Activated CD8-positive, alpha-beta T cell treated with anti-CD3 and anti-CD28 coated beads for 36 hours (primary cell): ENCODE results near the gene LDLRAP1. TPM values are rescaled to one million over a fixed set of nuclear protein-coding genes. Genes with fewer than 3 reads are reported as not detected.
A peak's percentile ranks its signal among the peaks of the same experiment; 100 is the strongest.

Experiments
- ATAC-seq: fragments of 200-7000 bp; cut with Tn5 transposase; one replicate; pipeline ENCODE4 v1.10.0; 2021; ENCODE audit warnings: mild to moderate bottlenecking, moderate library complexity
- CTCF ChIA-PET: fragments of 350-600 bp; sonication (Branson Sonifier 250); formaldehyde crosslinking; loops from one replicate; lab custom pipeline; 2021; ENCODE audit warnings: antibody characterized with exemption; lab: Charles Lee
- POLR2A ChIA-PET: fragments of 350-600 bp; sonication (Branson Sonifier 250); formaldehyde crosslinking; loops from one replicate; lab custom pipeline; 2021; ENCODE audit warnings: antibody characterized with exemption; lab: Charles Lee
- DNase-seq: peaks from one replicate; pipeline ENCODE4 v3.0.0-alpha.2; 2020
- H3K27ac Mint-ChIP-seq: one replicate; pipeline ENCODE4 v1.8.0; 2021; ENCODE audit warnings: mild to moderate bottlenecking, mixed read lengths
- H3K27me3 Mint-ChIP-seq: one replicate; pipeline ENCODE4 v1.8.0; 2021; ENCODE audit warnings: mixed read lengths
- H3K36me3 Mint-ChIP-seq: one replicate; pipeline ENCODE4 v1.8.0; 2021; ENCODE audit warnings: low read depth, mixed read lengths
- H3K4me1 Mint-ChIP-seq: one replicate; pipeline ENCODE4 v1.8.0; 2021; ENCODE audit warnings: low read depth, mixed read lengths
- H3K4me3 Mint-ChIP-seq: one replicate; pipeline ENCODE4 v1.8.0; 2021; ENCODE audit warnings: mild to moderate bottlenecking, moderate library complexity, mixed read lengths
- H3K9me3 Mint-ChIP-seq: one replicate; pipeline ENCODE4 v1.8.0; 2021; ENCODE audit warnings: mixed read lengths
- CTCF ChIP-seq: fragments of 200-600 bp; IDR thresholded peaks from one replicate; pipeline ENCODE4 v1.8.0; 2022; ENCODE audit warnings: antibody characterized with exemption, mild to moderate bottlenecking
- intact Hi-C: fragments of 100-400 bp; cut with micrococcal nuclease; formaldehyde crosslinking; loops from one replicate; pipeline ENCODE4 v1.10.0; 2022
- total RNA-seq, 2 experiments: library from RNA; stranded (reverse); gene quantifications; one replicate each; pipeline ENCODE4 v1.2.3, GENCODE V29; 2021

Gene LDLRAP1
- total RNA-seq, 2 experiments from 2014 or later = 13.4 to 14.5 TPM

DNA sequence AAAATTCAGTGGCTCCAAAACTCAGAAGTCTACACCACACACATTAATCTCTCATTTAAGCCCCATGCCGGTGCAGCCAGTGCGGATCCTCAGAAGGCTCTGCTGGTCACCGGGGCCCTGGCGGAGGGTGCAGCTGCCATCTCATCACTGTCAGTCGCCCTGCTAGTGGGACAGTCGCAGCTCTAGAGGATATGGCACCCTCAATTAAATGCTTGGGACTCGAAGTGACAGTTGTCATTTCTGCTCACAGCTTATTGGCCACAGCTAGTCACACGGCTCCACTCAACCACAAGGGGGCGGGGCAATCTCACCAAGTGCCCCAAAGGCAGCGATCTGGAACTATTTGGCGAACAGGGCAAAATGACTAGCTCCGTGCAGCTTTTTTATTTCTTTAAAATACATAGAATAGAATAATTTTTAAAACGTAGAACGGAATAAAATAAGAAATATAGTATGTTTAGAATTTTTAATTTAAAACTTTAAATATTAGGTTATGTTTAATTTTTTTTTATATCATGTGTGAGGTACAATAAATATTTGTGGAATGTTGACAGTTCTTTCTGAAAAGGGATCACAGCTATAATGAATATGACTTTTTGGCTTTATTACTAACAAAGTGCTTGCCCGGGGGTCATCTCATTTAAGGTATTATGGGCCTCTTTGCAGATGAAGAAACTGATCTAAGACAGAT, 65.2 kb downstream of the LDLRAP1 start:
- intact Hi-C loops = loop anchor here (5.0 kb wide), 1 partner anchor 189 kb away; no protein-coding TSS in a partner anchor
- H3K36me3 Mint-ChIP-seq = no peaks in the 10 kb centered on the region
- H3K4me1 Mint-ChIP-seq = peaks cover 16% of the 10 kb centered on the region
- peak; percentile 28 for TF ChIP-seq CTCF
- ATAC-seq (peak; percentile 98), DNase-seq (peak; percentile 97)
- H3K9me3 Mint-ChIP-seq = no peaks in the 10 kb centered on the region
- ChIA-PET CTCF (interaction anchor here (0.8 to 3.1 kb wide), 30 partner anchors 9 to 1889 kb away, joined by 3 to 25 read pairs (median 6); partner anchors contain the start of gene PAFAH2), POLR2A (interaction anchor here (0.7 to 1.2 kb wide), 2 partner anchors 10 kb away, joined by 3 read pairs; no protein-coding TSS in a partner anchor)
- peaks cover 16% of the 10 kb centered on the region for H3K27me3 Mint-ChIP-seq
- no peak overlapping the region for H3K4me3 Mint-ChIP-seq
- H3K27ac Mint-ChIP-seq = no peak overlapping the region

DNA sequence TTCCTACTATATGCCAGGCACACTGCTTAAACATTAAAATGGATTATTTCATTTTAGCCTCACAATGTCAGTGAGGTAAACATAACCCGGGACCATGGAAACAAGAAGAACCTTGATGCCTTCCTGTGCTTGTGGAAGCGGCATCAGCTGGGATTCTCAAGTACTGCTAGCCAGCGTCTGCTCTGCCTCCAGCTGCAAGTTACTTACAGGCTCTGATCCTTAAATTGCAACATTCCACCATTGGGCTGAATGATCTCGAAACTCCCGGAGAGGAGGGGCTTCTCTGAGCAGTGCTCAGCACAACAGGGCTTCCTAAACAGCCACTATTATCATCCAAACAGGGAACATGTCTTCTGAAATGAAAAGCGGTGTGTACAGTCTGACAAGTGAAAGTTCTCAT, 66.5 kb downstream of the LDLRAP1 start:
- ATAC-seq = no peak
- no peak for DNase-seq
- peaks cover 25% of the 10 kb centered on the region for H3K4me1 Mint-ChIP-seq
- no peak overlapping the region for H3K4me3 Mint-ChIP-seq
- POLR2A ChIA-PET = interaction anchor here (1.6 kb wide), 1 partner anchor 66 kb away, joined by 4 read pairs; the partner anchor contains the start of gene LDLRAP1
- no peak overlapping the region for H3K27ac Mint-ChIP-seq
- no peak for TF ChIP-seq CTCF
- H3K9me3 Mint-ChIP-seq = no peaks in the 10 kb centered on the region
- intact Hi-C loops = loop anchor here (5.0 kb wide), 1 partner anchor 187 kb away; no protein-coding TSS in a partner anchor
- no peaks in the 10 kb centered on the region for H3K36me3 Mint-ChIP-seq
- CTCF ChIA-PET = interaction anchor here (0.8 to 3.1 kb wide), 18 partner anchors 10 to 1888 kb away, joined by 3 to 25 read pairs (median 7); partner anchors contain the start of genes PAFAH2 and SELENON
- H3K27me3 Mint-ChIP-seq = peaks cover 18% of the 10 kb centered on the region

DNA sequence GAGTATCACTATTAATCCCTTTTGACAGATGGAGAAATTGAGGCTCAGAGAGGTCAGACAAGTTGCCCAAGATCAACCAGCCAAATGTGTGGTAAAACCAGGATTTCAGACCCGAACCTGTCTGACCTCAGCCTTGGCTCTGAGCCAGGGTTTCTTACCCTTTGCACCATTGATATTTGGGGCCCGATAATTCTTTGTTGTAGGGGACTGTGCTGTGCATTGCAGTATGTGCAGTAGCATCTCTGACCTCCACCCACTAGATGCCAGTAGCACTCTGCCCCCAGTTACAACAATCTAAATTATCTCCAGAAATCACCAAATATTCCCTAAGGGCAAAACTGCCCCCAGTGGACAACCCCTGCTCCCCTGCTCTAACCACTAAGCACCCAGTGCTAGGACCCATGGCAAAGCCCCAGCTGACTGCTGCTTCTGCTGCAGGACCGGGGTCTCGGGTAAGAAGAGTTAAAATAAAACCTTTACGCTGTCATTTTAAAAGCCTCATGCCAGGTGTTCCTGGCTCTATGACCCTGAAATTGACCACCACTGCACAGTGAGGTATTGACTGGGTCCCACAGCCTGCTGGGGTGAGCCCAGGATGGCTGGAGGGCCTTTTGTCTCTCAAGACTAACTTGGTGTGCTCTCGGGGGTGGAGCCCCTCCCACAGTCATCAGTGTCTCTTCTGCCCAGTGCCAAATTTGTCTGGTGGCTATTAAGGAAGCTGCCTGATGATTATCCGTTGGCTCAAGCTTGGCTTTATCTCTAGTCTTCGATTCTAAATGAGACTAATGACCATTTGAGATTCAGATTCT, 67.6 kb downstream of the LDLRAP1 start:
- no peak overlapping the region for H3K27ac Mint-ChIP-seq
- intact Hi-C loops = no loop called here
- H3K9me3 Mint-ChIP-seq = no peaks in the 10 kb centered on the region
- H3K27me3 Mint-ChIP-seq = peaks cover 18% of the 10 kb centered on the region
- no peak for ATAC-seq
- POLR2A ChIA-PET = no interaction called here
- H3K36me3 Mint-ChIP-seq = no peaks in the 10 kb centered on the region
- H3K4me3 Mint-ChIP-seq = no peak overlapping the region
- CTCF ChIA-PET = interaction anchor here (0.6 to 3.1 kb wide), 10 partner anchors 9 to 200 kb away, joined by 3 to 25 read pairs (median 4); no protein-coding TSS in a partner anchor
- peaks cover 35% of the 10 kb centered on the region for H3K4me1 Mint-ChIP-seq
- peak; percentile 43 for DNase-seq
- peak; percentile 37 for TF ChIP-seq CTCF

- POLR2A ChIA-PET = interaction anchor here (0.6 kb wide), 1 partner anchor 359 kb away, joined by 3 read pairs; no protein-coding TSS in a partner anchor
- no peak overlapping the region for H3K4me3 Mint-ChIP-seq
- H3K27me3 Mint-ChIP-seq = peaks cover 18% of the 10 kb centered on the region
- H3K9me3 Mint-ChIP-seq = no peaks in the 10 kb centered on the region
- DNase-seq = no peak
- CTCF ChIA-PET = interaction anchor here (0.6 to 1.4 kb wide), 8 partner anchors 14 to 199 kb away, joined by 3 to 7 read pairs (median 4); no protein-coding TSS in a partner anchor
- H3K4me1 Mint-ChIP-seq = peaks cover 35% of the 10 kb centered on the region
- no peak overlapping the region for H3K27ac Mint-ChIP-seq
- H3K36me3 Mint-ChIP-seq = no peaks in the 10 kb centered on the region
- no peak for ATAC-seq
- intact Hi-C loops = no loop called here
- no peak for TF ChIP-seq CTCF
Observed at GRCh38 chr1:25611843-25612242, 68.4 kb downstream of the LDLRAP1 start.
